ENCODE measurements around the gene RBP3. TPM values are rescaled to one million over a fixed set of nuclear protein-coding genes. Genes with fewer than 3 reads are reported as not detected.

The RBP3 gene
- total and polyA plus RNA-seq, 2 donors (not counting 3 experiments of a cell fraction or from before 2014, with no cell fraction given), result not detected

GRCh38 chr10:47388879-47389278 is 40.7 kb downstream of the RBP3 start:
- Histone ChIP-seq H3K4me1 (ENCODE audit: control insufficient read depth, extremely low read depth, insufficient read depth, low read length) (peaks cover 2% of the 10 kb centered on the region), H3K27ac (ENCODE audit: insufficient read depth, low read depth, low read length) (no peak overlapping the region), H3K4me3 (replicated peaks in 1 of 3; ENCODE audit: insufficient read depth in 1 of 3, low read depth in 1 of 3, low read length in 3 of 3) (no peak overlapping the region), H3K36me3 (ENCODE audit: control insufficient read depth in 2 of 2, extremely low read depth in 1 of 2, insufficient read depth in 2 of 2, low read length in 2 of 2) (no peaks in the 10 kb centered on the region), H4K20me1 (replicated peaks; ENCODE audit: control insufficient read depth, extremely low read depth, insufficient read depth, low read length) (no peaks in the 10 kb centered on the region), H3K9ac (replicated peaks; ENCODE audit: extremely low read depth, insufficient read depth, low read length) (no peak overlapping the region), H3K4me2 (ENCODE audit: insufficient read depth, low read length) (no peak overlapping the region), H3K79me2 (ENCODE audit: control insufficient read depth, insufficient read depth, low read length) (no peaks in the 10 kb centered on the region), H3K27me3 (ENCODE audit: control insufficient read depth in 2 of 2, insufficient read depth in 2 of 2, low read length in 2 of 2) (peaks cover 0 to 8% of the 10 kb centered on the region in 2 experiments), H2AFZ (ENCODE audit: low read depth, low read length) (no peak overlapping the region), H3K9me3 (replicated peaks; ENCODE audit: control insufficient read depth, insufficient read depth, low read length) (no peaks in the 10 kb centered on the region), H3K9me1 (replicated peaks; ENCODE audit: control insufficient read depth, extremely low read depth, insufficient read depth, low read length) (no peaks in the 10 kb centered on the region)
- ChIA-PET CTCF (no interaction called here), POLR2A (no interaction called here)
- FAIRE-seq (no peak), DNase-seq (ENCODE audit: low read depth, low spot score) (no peak)
- TF ChIP-seq FOS (IDR thresholded peaks at IDR 0.05; ENCODE audit: borderline replicate concordance, insufficient read depth, low read length) (no peak), POLR2A (IDR thresholded peaks at IDR 0.05; ENCODE audit: low read depth, low read length) (no peak), JUN (IDR thresholded peaks at IDR 0.05; ENCODE audit: borderline replicate concordance, insufficient read depth, insufficient read length, low read depth) (no peak), GATA2 (IDR thresholded peaks at IDR 0.05; ENCODE audit: insufficient read depth, insufficient read length, low read depth, low read length) (no peak), MYC (IDR thresholded peaks at IDR 0.05; ENCODE audit: low read depth, low read length) (no peak), POLR2AphosphoS5 (IDR thresholded peaks at IDR 0.05; ENCODE audit: insufficient read depth, low read depth, low read length) (no peak), EZH2 (IDR thresholded peaks at IDR 0.05; ENCODE audit: borderline replicate concordance, low read depth, low read length, severe bottlenecking) (no peak), MAX (IDR thresholded peaks at IDR 0.05; ENCODE audit: insufficient read depth, insufficient read length) (no peak), CTCF (IDR thresholded peaks at IDR 0.05; ENCODE audit: extremely low read depth in 1 of 2, insufficient read depth in 1 of 2, low read depth in 1 of 2, low read length in 2 of 2) (no peak)
- intact Hi-C loops (cut with micrococcal nuclease) (no loop called here), dilution Hi-C loops (cut with MboI; ENCODE audit: extremely low pct_ligation_motif_present, low sequenced_read_pairs) (no loop called here)
- no TSS peak for BruUV-seq (replicated peaks)

All from endothelial cell of umbilical vein (primary cell).